Fibroblast of lung (primary cell): Measurements from ENCODE around the gene EVX2. TPM values are rescaled to one million over a fixed set of nuclear protein-coding genes. Genes with fewer than 3 reads are reported as not detected.

Source experiments
- DNase-seq, 2 donors: peaks; one replicate each; pipeline versions ENCODE4 v3.0.0 to v3.0.0-alpha.2; 2010; ENCODE audit warnings: low read depth in 2 of 2
- H2AFZ ChIP-seq: 2 replicates; pipeline ENCODE4 v1.5.1; 2012; ENCODE audit warnings: low read length, control low read depth, inconsistent platforms
- H3K27ac ChIP-seq: 2 replicates; pipeline ENCODE4 v1.5.1; 2011; ENCODE audit warnings: low read length, control low read depth; ENCODE audit not compliant: insufficient read depth
- H3K27me3 ChIP-seq: 2 replicates; pipeline ENCODE4 v1.5.1; 2011; ENCODE audit warnings: mild to moderate bottlenecking, low read length; ENCODE audit not compliant: control insufficient read depth, insufficient read depth
- H3K36me3 ChIP-seq: 2 replicates; pipeline ENCODE4 v1.5.1; 2011; ENCODE audit warnings: low read length; ENCODE audit not compliant: control insufficient read depth, insufficient read depth
- H3K4me1 ChIP-seq: 2 replicates; pipeline ENCODE4 v1.5.1; 2011; ENCODE audit warnings: low read length; ENCODE audit not compliant: control insufficient read depth, insufficient read depth; ENCODE audit errors: extremely low read depth
- H3K4me2 ChIP-seq: 2 replicates; pipeline ENCODE4 v1.5.1; 2011; ENCODE audit warnings: low read length, control low read depth; ENCODE audit not compliant: insufficient read depth; ENCODE audit errors: extremely low read depth
- H3K4me3 ChIP-seq, 4 experiments: fragments of 200-600 bp in 1 of 4; sonication (generic) in 1 of 4; replicated peaks in 1 of 4; 2 replicates each; pipeline ENCODE4 v1.5.1; 2011 to 2016; ENCODE audit warnings: low read length in 4 of 4, low read depth in 3 of 4, mild to moderate bottlenecking in 3 of 4, control low read depth in 2 of 4, inconsistent platforms in 1 of 4, mixed read lengths in 1 of 4; ENCODE audit not compliant: insufficient read depth in 1 of 4; ENCODE audit errors: control extremely low read depth in 1 of 4
- H3K79me2 ChIP-seq: 2 replicates; pipeline ENCODE4 v1.5.1; 2012; ENCODE audit warnings: mild to moderate bottlenecking, low read length, inconsistent platforms; ENCODE audit not compliant: control insufficient read depth, insufficient read depth
- H3K9ac ChIP-seq: 2 replicates; pipeline ENCODE4 v1.5.1; 2011; ENCODE audit warnings: mild to moderate bottlenecking, low read length, control low read depth; ENCODE audit not compliant: insufficient read depth
- H3K9me3 ChIP-seq: 2 replicates; pipeline ENCODE4 v1.5.1; 2012; ENCODE audit warnings: low read depth, low read length; ENCODE audit not compliant: control insufficient read depth, insufficient read depth
- H4K20me1 ChIP-seq: 2 replicates; pipeline ENCODE4 v1.5.1; 2011; ENCODE audit warnings: low read length; ENCODE audit not compliant: control insufficient read depth, insufficient read depth; ENCODE audit errors: extremely low read depth
- EZH2 ChIP-seq: IDR thresholded peaks from 2 replicates; pipeline ENCODE4 v1.5.1; 2012; ENCODE audit warnings: low read length, control low read depth, mild to moderate bottlenecking; ENCODE audit errors: missing control alignments
- polyA plus RNA-seq, 2 donors: library from polyadenylated mRNA; depleted of rRNA in 1 of 2; stranded (reverse) in 1 of 2; unstranded in 1 of 2; fragments of >200 nt; gene quantifications; 2 replicates each; pipeline ENCODE4 v1.2.1, GENCODE V29; 2011 to 2012; ENCODE audit warnings: missing spikeins in 1 of 2
- total RNA-seq: library from RNA; depleted of rRNA; stranded (reverse); fragments of >200 nt; gene quantifications from 2 replicates; pipeline ENCODE4 v1.2.1, GENCODE V29; 2014
- TF ChIP-seq, protein P1 (sequence below), 2 donors: IDR thresholded peaks in 1 of 2; conservative IDR thresholded peaks in 1 of 2; 1 replicate in 1 of 2; 2 replicates in 1 of 2; pipeline ENCODE4 v1.5.1; 2011 to 2012; ENCODE audit warnings: low read length in 2 of 2, control low read depth in 1 of 2, inconsistent platforms in 1 of 2, low read depth in 1 of 2, mild to moderate bottlenecking in 1 of 2

EVX2 gene
- total and polyA plus RNA-seq, 2 donors (not counting 1 experiment from before 2014, with no cell fraction given), result not detected

DNA sequence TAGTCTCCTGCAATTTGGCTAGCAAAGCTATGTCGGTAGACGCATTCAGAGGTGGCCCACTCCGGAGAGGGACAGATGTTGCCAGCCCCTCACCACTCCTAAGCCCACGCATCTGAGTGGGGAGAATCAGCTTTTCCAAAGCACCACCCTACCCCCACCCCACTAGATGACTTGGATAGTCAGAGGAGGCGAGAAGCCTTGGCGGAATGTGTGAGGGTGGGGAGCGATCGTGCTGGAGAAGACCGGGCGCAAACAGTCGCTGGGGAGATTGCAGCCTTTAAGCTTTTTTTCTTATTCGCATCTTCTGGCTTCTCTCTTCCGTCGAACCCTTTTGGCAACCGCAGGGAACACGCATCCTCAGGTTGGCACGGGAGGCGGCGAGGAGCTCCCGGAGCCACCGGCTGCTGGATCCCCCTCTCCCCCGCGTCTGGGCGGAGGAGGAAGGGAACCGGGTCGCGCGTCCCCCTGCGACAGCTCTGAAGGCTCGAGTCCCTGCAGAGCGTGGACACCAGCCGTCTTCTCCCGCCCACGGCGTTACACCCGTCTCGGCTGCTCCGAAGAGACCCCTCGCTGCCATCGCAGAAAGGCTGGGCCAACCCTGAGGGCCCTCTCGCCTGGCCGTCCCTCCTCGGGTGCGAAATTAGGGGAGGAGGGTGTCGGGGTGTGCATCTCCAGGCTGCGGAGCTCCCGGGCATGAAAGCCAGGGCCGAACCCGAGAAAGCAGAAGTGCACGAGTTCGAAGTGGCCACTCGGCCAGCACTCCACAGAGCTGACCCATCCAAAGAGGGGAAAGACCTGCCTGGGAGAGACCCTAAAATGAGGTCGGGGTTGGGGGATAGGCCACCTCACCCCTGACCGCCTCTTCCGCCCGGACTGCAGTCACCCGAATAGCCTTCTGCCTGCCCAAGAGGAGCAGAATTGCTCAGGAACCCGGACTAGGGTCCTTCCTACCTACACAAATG, 12.2 kb downstream of the EVX2 start:
- DNase-seq, result no peak
- no peaks in the 10 kb centered on the region for H3K36me3 ChIP-seq
- H3K79me2 ChIP-seq, result no peaks in the 10 kb centered on the region
- no peak overlapping the region for H2AFZ ChIP-seq
- H3K27me3 ChIP-seq, result peaks cover 51% of the 10 kb centered on the region
- H4K20me1 ChIP-seq, result no peaks in the 10 kb centered on the region
- no peak overlapping the region for H3K4me3 ChIP-seq
- no peak overlapping the region for H3K4me2 ChIP-seq
- no peak overlapping the region for H3K27ac ChIP-seq
- TF ChIP-seq EZH2, result peak; percentile 75
- TF ChIP-seq, protein P1, sequence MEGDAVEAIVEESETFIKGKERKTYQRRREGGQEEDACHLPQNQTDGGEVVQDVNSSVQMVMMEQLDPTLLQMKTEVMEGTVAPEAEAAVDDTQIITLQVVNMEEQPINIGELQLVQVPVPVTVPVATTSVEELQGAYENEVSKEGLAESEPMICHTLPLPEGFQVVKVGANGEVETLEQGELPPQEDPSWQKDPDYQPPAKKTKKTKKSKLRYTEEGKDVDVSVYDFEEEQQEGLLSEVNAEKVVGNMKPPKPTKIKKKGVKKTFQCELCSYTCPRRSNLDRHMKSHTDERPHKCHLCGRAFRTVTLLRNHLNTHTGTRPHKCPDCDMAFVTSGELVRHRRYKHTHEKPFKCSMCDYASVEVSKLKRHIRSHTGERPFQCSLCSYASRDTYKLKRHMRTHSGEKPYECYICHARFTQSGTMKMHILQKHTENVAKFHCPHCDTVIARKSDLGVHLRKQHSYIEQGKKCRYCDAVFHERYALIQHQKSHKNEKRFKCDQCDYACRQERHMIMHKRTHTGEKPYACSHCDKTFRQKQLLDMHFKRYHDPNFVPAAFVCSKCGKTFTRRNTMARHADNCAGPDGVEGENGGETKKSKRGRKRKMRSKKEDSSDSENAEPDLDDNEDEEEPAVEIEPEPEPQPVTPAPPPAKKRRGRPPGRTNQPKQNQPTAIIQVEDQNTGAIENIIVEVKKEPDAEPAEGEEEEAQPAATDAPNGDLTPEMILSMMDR (conservative IDR thresholded peaks at IDR 0.05 in 1 of 2, IDR thresholded peaks at IDR 0.05 in 1 of 2; ENCODE audit: low read depth in 1 of 2, low read length in 2 of 2), result no peak
- H3K9ac ChIP-seq, result no peak overlapping the region
- no peaks in the 10 kb centered on the region for H3K4me1 ChIP-seq
- no peaks in the 10 kb centered on the region for H3K9me3 ChIP-seq

DNA sequence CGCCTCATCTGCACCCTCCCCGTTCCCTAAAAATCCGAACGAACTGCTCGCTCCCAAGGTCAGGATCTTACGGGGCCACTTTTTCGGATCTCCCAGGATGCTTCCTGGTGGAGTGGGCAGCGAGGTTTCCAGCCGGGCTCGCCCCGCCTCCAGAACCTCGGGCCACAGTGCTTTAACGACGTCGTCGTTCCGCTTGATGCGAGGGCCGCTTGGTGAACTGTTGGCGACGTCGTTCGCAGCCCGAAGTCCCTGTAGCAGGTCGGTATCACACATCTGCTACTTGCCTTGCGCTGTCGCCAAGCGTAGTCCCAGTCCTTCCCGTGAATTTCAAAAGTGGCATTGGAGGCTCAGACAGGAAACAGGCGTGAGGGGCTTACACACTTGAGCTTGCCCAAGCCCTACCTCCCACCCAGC, 15.3 kb downstream of the EVX2 start:
- TF ChIP-seq, protein P1 (conservative IDR thresholded peaks at IDR 0.05 in 1 of 2, IDR thresholded peaks at IDR 0.05 in 1 of 2; ENCODE audit: low read depth in 1 of 2, low read length in 2 of 2), result no peak
- TF ChIP-seq EZH2, result peak; percentile 68
- H4K20me1 ChIP-seq, result no peaks in the 10 kb centered on the region
- H3K9me3 ChIP-seq, result no peaks in the 10 kb centered on the region
- peaks cover 30% of the 10 kb centered on the region for H3K27me3 ChIP-seq
- H3K27ac ChIP-seq, result no peak overlapping the region
- no peaks in the 10 kb centered on the region for H3K4me1 ChIP-seq
- no peak overlapping the region for H3K4me2 ChIP-seq
- no peak overlapping the region for H3K9ac ChIP-seq
- no peak overlapping the region for H3K4me3 ChIP-seq
- H2AFZ ChIP-seq, result no peak overlapping the region
- H3K79me2 ChIP-seq, result no peaks in the 10 kb centered on the region
- no peak for DNase-seq
- no peaks in the 10 kb centered on the region for H3K36me3 ChIP-seq

DNA sequence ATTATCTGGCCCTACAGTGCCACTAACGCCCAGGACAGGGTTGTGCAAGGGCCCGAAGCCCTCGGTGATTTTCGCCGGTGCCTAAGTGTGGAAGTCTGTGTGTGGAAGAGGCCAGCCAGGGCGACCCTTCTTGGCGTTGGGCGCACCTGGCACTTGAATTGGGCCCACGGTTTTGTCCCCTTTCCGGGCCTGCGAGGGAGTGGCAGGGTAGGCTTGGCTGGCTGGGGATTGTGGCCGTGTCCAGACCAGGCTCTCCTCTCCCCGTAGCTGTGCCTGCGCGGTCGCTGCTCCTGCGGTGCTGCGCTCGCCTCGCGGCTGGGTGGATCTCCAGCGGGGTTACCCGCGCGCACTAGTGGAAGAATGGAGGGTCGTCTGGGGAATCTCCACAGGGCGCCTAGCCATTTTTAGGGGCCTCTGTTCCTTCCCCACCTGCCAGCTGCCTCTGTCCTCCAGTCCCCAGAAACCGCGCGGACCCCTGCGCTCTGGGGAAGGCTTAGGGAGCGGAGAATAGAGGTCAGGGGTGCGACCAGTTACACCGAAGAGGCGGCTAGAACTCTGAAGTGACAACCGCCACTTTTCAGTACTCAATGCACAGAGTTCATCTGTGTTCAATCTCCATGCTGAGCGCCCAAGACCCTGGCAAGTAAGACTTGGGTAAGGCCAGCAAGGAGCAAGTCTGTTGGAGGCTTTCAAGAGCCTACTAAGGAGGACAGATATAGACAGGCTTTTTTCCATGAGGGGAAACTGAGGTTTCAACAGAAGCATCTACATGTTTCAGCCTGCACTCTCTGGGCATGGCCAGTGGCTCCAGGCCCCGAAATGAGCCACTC, 16.0 kb downstream of the EVX2 start:
- H3K9ac ChIP-seq, result no peak overlapping the region
- H2AFZ ChIP-seq, result no peak overlapping the region
- no peaks in the 10 kb centered on the region for H3K36me3 ChIP-seq
- DNase-seq, result no peak
- no peak overlapping the region for H3K27ac ChIP-seq
- H3K4me1 ChIP-seq, result no peaks in the 10 kb centered on the region
- H3K4me2 ChIP-seq, result no peak overlapping the region
- H3K79me2 ChIP-seq, result no peaks in the 10 kb centered on the region
- H3K27me3 ChIP-seq, result peaks cover 25% of the 10 kb centered on the region
- H4K20me1 ChIP-seq, result no peaks in the 10 kb centered on the region
- TF ChIP-seq, protein P1 (conservative IDR thresholded peaks at IDR 0.05 in 1 of 2, IDR thresholded peaks at IDR 0.05 in 1 of 2; ENCODE audit: low read depth in 1 of 2, low read length in 2 of 2), result no peak
- TF ChIP-seq EZH2, result no peak
- H3K9me3 ChIP-seq, result no peaks in the 10 kb centered on the region
- peak overlapping the region in 2 of 4 experiments; percentile 25 to 36 for H3K4me3 ChIP-seq
